GM23338 (cell line): ENCODE data around the gene B4GALT1.

Experiments
- CREB1 ChIP-seq: fragments of 250-450 bp; sonication (Bioruptor Pico); IDR thresholded peaks from 2 replicates; pipeline ENCODE4 v1.5.0; 2020; ENCODE audit warnings: low read depth, mild to moderate bottlenecking, moderate library complexity
- CTCF ChIP-seq, 2 experiments: fragments of 200-600 bp in 1 of 2; sonication (generic) in 1 of 2; conservative IDR thresholded peaks; 2 replicates each; pipeline versions ENCODE4 v1.5.1 to v1.6.1; 2016 to 2017; ENCODE audit warnings: antibody characterized with exemption in 2 of 2, low read depth in 2 of 2, mild to moderate bottlenecking in 2 of 2, moderate library complexity in 1 of 2
- EZH2 ChIP-seq: fragments of 200-600 bp; sonication (generic); IDR thresholded peaks from one replicate; pipeline ENCODE4 v1.8.0; 2017; ENCODE audit warnings: antibody characterized with exemption, mild to moderate bottlenecking, low read depth; ENCODE audit not compliant: unreplicated experiment
- EZH2phosphoT487 ChIP-seq: fragments of 200-600 bp; sonication (generic); IDR thresholded peaks from one replicate; pipeline ENCODE4 v1.8.1; 2018; ENCODE audit warnings: antibody characterized with exemption; ENCODE audit not compliant: unreplicated experiment
- JUNB ChIP-seq: IDR thresholded peaks from one replicate; pipeline ENCODE4 v1.6.1; 2016; ENCODE audit warnings: antibody characterized with exemption; ENCODE audit not compliant: unreplicated experiment
- POLR2AphosphoS5 ChIP-seq: IDR thresholded peaks from 2 replicates; pipeline ENCODE4 v1.6.1; 2016; ENCODE audit warnings: antibody characterized with exemption, low read depth
- REST ChIP-seq: IDR thresholded peaks from one replicate; pipeline ENCODE4 v1.6.1; 2018; ENCODE audit warnings: antibody characterized with exemption; ENCODE audit not compliant: unreplicated experiment
- ZNF114 ChIP-seq: fragments of 250-450 bp; sonication (Bioruptor Pico); IDR thresholded peaks from 2 replicates; pipeline ENCODE4 v1.5.0; 2020; ENCODE audit warnings: mild to moderate bottlenecking, moderate library complexity

- no peak for TF ChIP-seq JUNB
- no peak for TF ChIP-seq EZH2phosphoT487
- TF ChIP-seq CTCF (conservative IDR thresholded peaks at IDR 0.05; ENCODE audit: low read depth in 2 of 2): no peak
- no peak for TF ChIP-seq POLR2AphosphoS5
- TF ChIP-seq EZH2: no peak
- no peak for TF ChIP-seq ZNF114 (CRISPR knock-in tag)
- no peak for TF ChIP-seq CREB1 (CRISPR knock-in tag)
- no peak for TF ChIP-seq REST
Observed at GRCh38 chr9:33135470-33135958, 31.6 kb downstream of the B4GALT1 start.
